Measurements from ENCODE around the gene HGF. TPM values are rescaled to one million over a fixed set of nuclear protein-coding genes. Genes with fewer than 3 reads are reported as not detected.

Gene HGF
- total RNA-seq, 1 donor from 2014 or later: 4.9 TPM

- H3K36me3 Mint-ChIP-seq: no peaks in the 10 kb centered on the region
- no peak overlapping the region for H3K4me3 Mint-ChIP-seq
- no peak overlapping the region for H3K27ac Mint-ChIP-seq
- peaks cover 5% of the 10 kb centered on the region for H3K27me3 Mint-ChIP-seq
- H3K4me1 Mint-ChIP-seq (ENCODE audit: unreplicated experiment): peaks cover 16% of the 10 kb centered on the region
- TF ChIP-seq CTCF (conservative IDR thresholded peaks at IDR 0.05): no peak
- no peaks in the 10 kb centered on the region for H3K9me3 Mint-ChIP-seq
- DNase-seq (ENCODE audit: extremely low spot score, unreplicated experiment): no peak
These were observed 25.5 kb downstream of the HGF start for GRCh38 chr7:81744389-81744788.

DNA sequence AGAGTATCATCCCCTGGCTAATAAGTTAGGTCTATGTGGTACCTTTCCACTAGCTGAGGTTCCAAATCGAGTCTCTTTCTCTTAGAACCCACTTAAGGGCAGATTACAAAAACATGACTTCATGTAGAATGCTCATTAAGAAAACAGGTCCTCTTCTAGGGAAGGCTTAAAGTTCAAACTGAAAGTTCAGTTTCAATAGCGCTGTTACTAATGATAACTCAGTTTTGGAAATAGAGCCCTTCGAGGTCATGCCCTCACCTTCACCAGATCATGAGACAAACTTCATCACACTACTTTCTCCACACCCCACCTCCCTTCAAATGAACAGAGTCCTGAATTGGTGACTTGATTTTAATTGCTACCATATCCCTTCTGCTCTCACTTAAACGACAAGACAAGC, 26.2 kb downstream of the HGF start:
- no peak for DNase-seq (ENCODE audit: extremely low spot score, unreplicated experiment)
- Mint-ChIP-seq H3K9me3 (no peaks in the 10 kb centered on the region), H3K36me3 (no peaks in the 10 kb centered on the region), H3K4me1 (ENCODE audit: unreplicated experiment) (peaks cover 16% of the 10 kb centered on the region), H3K4me3 (no peak overlapping the region), H3K27me3 (peaks cover 5% of the 10 kb centered on the region), H3K27ac (no peak overlapping the region)
- no peak for TF ChIP-seq CTCF (conservative IDR thresholded peaks at IDR 0.05)

GRCh38 chr7:81743201-81743600, 26.6 kb downstream of the HGF start:
- H3K9me3 Mint-ChIP-seq: no peaks in the 10 kb centered on the region
- H3K4me3 Mint-ChIP-seq: no peak overlapping the region
- no peaks in the 10 kb centered on the region for H3K36me3 Mint-ChIP-seq
- peaks cover 5% of the 10 kb centered on the region for H3K27me3 Mint-ChIP-seq
- DNase-seq (ENCODE audit: extremely low spot score, unreplicated experiment): no peak
- TF ChIP-seq CTCF (conservative IDR thresholded peaks at IDR 0.05): no peak
- no peak overlapping the region for H3K27ac Mint-ChIP-seq
- H3K4me1 Mint-ChIP-seq (ENCODE audit: unreplicated experiment): peaks cover 16% of the 10 kb centered on the region

- H3K9me3 Mint-ChIP-seq: no peaks in the 10 kb centered on the region
- H3K4me1 Mint-ChIP-seq (ENCODE audit: unreplicated experiment): peaks cover 16% of the 10 kb centered on the region
- peaks cover 5% of the 10 kb centered on the region for H3K27me3 Mint-ChIP-seq
- no peaks in the 10 kb centered on the region for H3K36me3 Mint-ChIP-seq
- DNase-seq (ENCODE audit: extremely low spot score, unreplicated experiment): no peak
- H3K4me3 Mint-ChIP-seq: no peak overlapping the region
- TF ChIP-seq CTCF (conservative IDR thresholded peaks at IDR 0.05): no peak
- no peak overlapping the region for H3K27ac Mint-ChIP-seq
These were observed 29.4 kb downstream of the HGF start for GRCh38 chr7:81740403-81740802.

DNA sequence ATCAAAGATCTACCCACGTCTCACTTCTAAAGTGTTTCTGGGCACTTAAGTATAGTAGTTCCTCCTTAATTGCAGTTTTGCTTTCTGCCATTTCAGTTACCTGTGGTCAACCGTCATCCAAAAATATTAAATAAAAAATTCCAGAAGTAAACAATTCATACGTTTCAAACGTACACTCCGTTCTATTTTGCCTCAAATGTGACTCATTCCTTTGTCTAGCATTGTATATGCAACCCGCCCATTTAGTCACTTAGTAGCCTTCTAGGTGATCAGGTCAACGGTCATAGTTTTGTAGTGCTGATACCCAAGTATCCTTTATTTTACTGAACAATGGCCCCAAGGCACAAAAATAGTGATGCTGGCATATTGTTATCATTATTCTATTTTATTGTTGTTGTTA, 33.8 kb downstream of the HGF start:
- DNase-seq (ENCODE audit: extremely low spot score, unreplicated experiment): no peak
- Mint-ChIP-seq H3K9me3 (no peaks in the 10 kb centered on the region), H3K4me3 (no peak overlapping the region), H3K27ac (no peak overlapping the region), H3K4me1 (ENCODE audit: unreplicated experiment) (no peaks in the 10 kb centered on the region), H3K27me3 (no peaks in the 10 kb centered on the region), H3K36me3 (no peaks in the 10 kb centered on the region)
- no peak for TF ChIP-seq CTCF (conservative IDR thresholded peaks at IDR 0.05)

GRCh38 chr7:81725812-81726127, 44.1 kb downstream of the HGF start:
- H3K36me3 Mint-ChIP-seq: no peaks in the 10 kb centered on the region
- no peak for DNase-seq (ENCODE audit: extremely low spot score, unreplicated experiment)
- no peak for TF ChIP-seq CTCF (conservative IDR thresholded peaks at IDR 0.05)
- H3K27ac Mint-ChIP-seq: no peak overlapping the region
- no peaks in the 10 kb centered on the region for H3K9me3 Mint-ChIP-seq
- H3K4me3 Mint-ChIP-seq: no peak overlapping the region
- H3K27me3 Mint-ChIP-seq: no peaks in the 10 kb centered on the region
- H3K4me1 Mint-ChIP-seq (ENCODE audit: unreplicated experiment): no peaks in the 10 kb centered on the region

Measured in type B pancreatic cell (in vitro differentiated cells).